B cell (primary cell): ENCODE measurements around the gene CHTF18. TPM values are rescaled to one million over a fixed set of nuclear protein-coding genes. Genes with fewer than 3 reads are reported as not detected.

ENCODE experiments used
- ATAC-seq: fragments of 200-7000 bp; cut with Tn5 transposase; one replicate; pipeline ENCODE4 v1.10.0; 2021; ENCODE audit warnings: low read depth, mild to moderate bottlenecking, moderate number of reproducible peaks, moderate library complexity
- CTCF ChIA-PET: fragments of 350-600 bp; sonication (Branson Sonifier 250); formaldehyde crosslinking; loops from one replicate; lab custom pipeline; 2021; ENCODE audit warnings: antibody characterized with exemption, inconsistent platforms; lab: Charles Lee
- POLR2A ChIA-PET: fragments of 350-600 bp; sonication (Branson Sonifier 250); formaldehyde crosslinking; loops from one replicate; lab custom pipeline; 2021; ENCODE audit warnings: antibody characterized with exemption; lab: Charles Lee
- DNase-seq: peaks from one replicate; pipeline ENCODE4 v3.0.0; 2013
- H2AFZ ChIP-seq: 2 replicates; pipeline ENCODE4 v1.6.1; 2012; ENCODE audit warnings: mild to moderate bottlenecking, low read depth, low read length; ENCODE audit not compliant: insufficient read depth, poor library complexity, severe bottlenecking
- H3K27ac ChIP-seq, 2 donors: 1 replicate in 1 of 2; 2 replicates in 1 of 2; pipeline ENCODE4 v1.5.1; 2012 to 2013; ENCODE audit warnings: low read length in 2 of 2, mild to moderate bottlenecking in 2 of 2, moderate library complexity in 1 of 2
- H3K27me3 ChIP-seq, 4 experiments: fragments of 200-600 bp in 1 of 4; sonication (generic) in 1 of 4; replicated peaks in 1 of 4; 1 replicate in 2 of 4; 2 replicates in 2 of 4; pipeline versions ENCODE4 v1.6.1 to v1.7.0; 2013 to 2016; ENCODE audit warnings: low read length in 3 of 4, mild to moderate bottlenecking in 2 of 4, mixed read lengths in 1 of 4, moderate library complexity in 1 of 4; ENCODE audit not compliant: insufficient read depth in 4 of 4, control insufficient read depth in 3 of 4; ENCODE audit errors: control extremely low read depth in 1 of 4
- H3K36me3 ChIP-seq, 2 experiments: replicated peaks in 1 of 2; 1 replicate in 1 of 2; 2 replicates in 1 of 2; pipeline versions ENCODE4 v1.6.1 to v1.7.1; 2013; ENCODE audit warnings: low read length in 1 of 2; ENCODE audit not compliant: insufficient read depth in 2 of 2, control insufficient read depth in 1 of 2; ENCODE audit errors: control extremely low read depth in 1 of 2, extremely low read depth in 1 of 2
- H3K4me1 ChIP-seq, 2 donors: fragments of 200-600 bp in 1 of 2; sonication (generic) in 1 of 2; 1 replicate in 1 of 2; 2 replicates in 1 of 2; pipeline versions ENCODE4 v1.5.1 to v1.6.1; 2013 to 2017; ENCODE audit warnings: low read length in 2 of 2; ENCODE audit not compliant: control insufficient read depth in 2 of 2, insufficient read depth in 2 of 2
- H3K4me2 ChIP-seq: replicated peaks from 2 replicates; pipeline ENCODE3; 2012; ENCODE audit warnings: mild to moderate bottlenecking, low read depth, low read length; ENCODE audit not compliant: poor library complexity, severe bottlenecking
- H3K4me3 ChIP-seq, 5 experiments: fragments of 200-600 bp in 1 of 5; sonication (generic) in 1 of 5; 1 replicate in 3 of 5; 2 replicates in 2 of 5; pipeline versions ENCODE4 v1.5.1 to v1.7.0; 2011 to 2016; ENCODE audit warnings: low read length in 4 of 5, mild to moderate bottlenecking in 4 of 5, low read depth in 2 of 5, control low read depth in 1 of 5, moderate library complexity in 1 of 5; ENCODE audit not compliant: insufficient read depth in 1 of 5; ENCODE audit errors: control extremely low read depth in 1 of 5, extremely low read depth in 1 of 5
- H3K79me2 ChIP-seq: fragments of 200-600 bp; sonication (generic); one replicate; pipeline ENCODE4 v1.6.0; 2016; ENCODE audit warnings: low read length; ENCODE audit not compliant: control insufficient read depth, insufficient read depth
- H3K9ac ChIP-seq: fragments of 200-600 bp; sonication (generic); 2 replicates; pipeline ENCODE4 v1.6.1; 2017; ENCODE audit warnings: mild to moderate bottlenecking, low read length, moderate library complexity
- H3K9me3 ChIP-seq, 3 donors: one replicate each; pipeline versions ENCODE4 v1.6.1 to v1.7.1; 2013; ENCODE audit warnings: low read length in 2 of 3; ENCODE audit not compliant: control insufficient read depth in 2 of 3, insufficient read depth in 1 of 3; ENCODE audit errors: control extremely low read depth in 1 of 3
- H4K20me1 ChIP-seq: 2 replicates; pipeline ENCODE4 v1.6.0; 2012; ENCODE audit warnings: mild to moderate bottlenecking, low read length; ENCODE audit not compliant: insufficient read depth, control insufficient read depth, poor library complexity, severe bottlenecking
- H3K27ac Mint-ChIP-seq: one replicate; pipeline ENCODE4 v1.8.0; 2021; ENCODE audit warnings: mixed read lengths
- H3K27me3 Mint-ChIP-seq: one replicate; pipeline ENCODE4 v1.8.0; 2021; ENCODE audit warnings: mixed read lengths
- H3K4me1 Mint-ChIP-seq: one replicate; pipeline ENCODE4 v1.8.0; 2021; ENCODE audit warnings: mixed read lengths
- H3K4me3 Mint-ChIP-seq: one replicate; pipeline ENCODE4 v1.8.0; 2021; ENCODE audit warnings: mixed read lengths
- H3K9me3 Mint-ChIP-seq: one replicate; pipeline ENCODE4 v1.8.0; 2022; ENCODE audit warnings: mixed read lengths; ENCODE audit not compliant: insufficient read depth
- CTCF ChIP-seq: fragments of 200-600 bp; IDR thresholded peaks from one replicate; pipeline ENCODE4 v1.8.0; 2022; ENCODE audit warnings: antibody characterized with exemption, mild to moderate bottlenecking
- EZH2 ChIP-seq: IDR thresholded peaks from 2 replicates; pipeline ENCODE4 v1.6.1; 2012; ENCODE audit warnings: borderline replicate concordance, low read depth, mild to moderate bottlenecking, moderate library complexity, low read length; ENCODE audit not compliant: insufficient read depth, poor library complexity, severe bottlenecking
- WGBS: methylation state at CpG from one replicate; pipeline ENCODE4 v1.1.5; 2013; ENCODE audit warnings: missing lambda C conversion rate; ENCODE audit not compliant: insufficient coverage; 5-methylcytosine and 5-hydroxymethylcytosine counted together
- intact Hi-C: fragments of 100-400 bp; cut with micrococcal nuclease; formaldehyde crosslinking; loops from one replicate; pipeline ENCODE4 v1.10.0; 2022
- polyA plus RNA-seq: library from polyadenylated mRNA; depleted of rRNA; stranded (reverse); fragments of >200 nt; gene quantifications from 2 replicates; pipeline ENCODE4 v1.2.3, GENCODE V29; 2012
- total RNA-seq, 2 donors: library from RNA; stranded (reverse); fragments of 120-200 nt in 1 of 2; gene quantifications; 1 replicate in 1 of 2; 2 replicates in 1 of 2; pipeline versions ENCODE4 v1.2.3 to v1.2.4, GENCODE V29; 2013 to 2022

The CHTF18 gene
- total and polyA plus RNA-seq, 2 donors (not counting 1 experiment from before 2014, with no cell fraction given) = 72.3 to 76.1 TPM

GRCh38 chr16:817001-817906 is 28.8 kb downstream of the CHTF18 start:
- Histone ChIP-seq H3K4me1 (peaks cover 3 to 16% of the 10 kb centered on the region in 2 donors), H3K4me2 (peak overlapping the region; percentile 37), H3K27ac (no peak overlapping the region), H4K20me1 (no peaks in the 10 kb centered on the region), H3K27me3 (peaks cover 0 to 58% (median 12%) of the 10 kb centered on the region in 4 experiments), H2AFZ (peak overlapping the region; percentile 46), H3K9me3 (peaks cover 0 to 23% (median 0%) of the 10 kb centered on the region in 3 donors), H3K9ac (no peak overlapping the region), H3K36me3 (no peaks in the 10 kb centered on the region), H3K79me2 (no peaks in the 10 kb centered on the region), H3K4me3 (no peak overlapping the region)
- WGBS = 70% methylated on average over 70 of the region's 71 CpGs
- ATAC-seq (no peak), DNase-seq (no peak)
- ChIA-PET POLR2A (no interaction called here), CTCF (no interaction called here)
- no peak overlapping the region for H3K4me3 Mint-ChIP-seq
- no peak for TF ChIP-seq EZH2
- no peak for TF ChIP-seq CTCF
- peaks cover 32% of the 10 kb centered on the region for H3K27me3 Mint-ChIP-seq
- H3K27ac Mint-ChIP-seq = no peak overlapping the region
- H3K4me1 Mint-ChIP-seq = peaks cover 15% of the 10 kb centered on the region
- H3K9me3 Mint-ChIP-seq = no peaks in the 10 kb centered on the region
- intact Hi-C loops = no loop called here

- Histone ChIP-seq H3K79me2 (no peaks in the 10 kb centered on the region), H3K9me3 (peaks cover 0 to 19% (median 0%) of the 10 kb centered on the region in 3 donors), H3K4me3 (no peak overlapping the region), H3K9ac (no peak overlapping the region), H3K4me1 (peaks cover 3 to 16% of the 10 kb centered on the region in 2 donors), H3K36me3 (no peaks in the 10 kb centered on the region), H3K4me2 (no peak overlapping the region), H2AFZ (no peak overlapping the region), H3K27ac (no peak overlapping the region), H3K27me3 (peaks cover 0 to 52% (median 10%) of the 10 kb centered on the region in 4 experiments), H4K20me1 (no peaks in the 10 kb centered on the region)
- WGBS = 89% methylated on average over 7 of the region's 8 CpGs
- H3K9me3 Mint-ChIP-seq = no peaks in the 10 kb centered on the region
- intact Hi-C loops = no loop called here
- no peak for TF ChIP-seq EZH2
- TF ChIP-seq CTCF = no peak
- H3K27ac Mint-ChIP-seq = no peak overlapping the region
- no peak overlapping the region for H3K4me3 Mint-ChIP-seq
- no peak for DNase-seq
- H3K4me1 Mint-ChIP-seq = peaks cover 15% of the 10 kb centered on the region
- ChIA-PET CTCF (no interaction called here), POLR2A (no interaction called here)
- no peak for ATAC-seq
- H3K27me3 Mint-ChIP-seq = peaks cover 27% of the 10 kb centered on the region
Measured at GRCh38 chr16:818132-818531, 29.7 kb downstream of the CHTF18 start.
